ENCODE results near the gene NEU1. TPM values are rescaled to one million over a fixed set of nuclear protein-coding genes. Genes with fewer than 3 reads are reported as not detected.

Gene NEU1
- total and polyA plus RNA-seq, 2 of the 8 experiments (the other 6 are each of a cell fraction or from before 2014, with no cell fraction given): 41.2 to 72.1 TPM

- H4K5ac ChIP-seq (ENCODE audit: insufficient read length, low read depth, low read length): no peak overlapping the region
- H3K4me1 ChIP-seq (replicated peaks in 1 of 4; ENCODE audit: control insufficient read depth in 3 of 4, insufficient read depth in 4 of 4, low read length in 3 of 4): no peaks in the 10 kb centered on the region
- no peaks in the 10 kb centered on the region for H3K79me1 ChIP-seq (ENCODE audit: low read depth, low read length)
- no peak overlapping the region for H2BK12ac ChIP-seq (ENCODE audit: low read depth, low read length)
- no peaks in the 10 kb centered on the region for H3K79me2 ChIP-seq (ENCODE audit: control insufficient read depth in 1 of 2, insufficient read depth in 2 of 2, low read length in 2 of 2)
- H3K4me2 ChIP-seq (ENCODE audit: insufficient read depth in 1 of 2, low read depth in 2 of 2, low read length in 2 of 2): no peak overlapping the region
- H3K4ac ChIP-seq (replicated peaks; ENCODE audit: insufficient read length, low read depth, low read length): no peak overlapping the region
- H2BK120ac ChIP-seq (replicated peaks; ENCODE audit: low read depth, low read length): no peak overlapping the region
- ChIA-PET CTCF (ENCODE audit: partially characterized antibody) (interaction anchor here (0.6 to 1.9 kb wide), 4 partner anchors 13 to 75 kb away, joined by 3 to 5 read pairs (median 4); no protein-coding TSS in a partner anchor), POLR2A (ENCODE audit: partially characterized antibody) (interaction anchor here (0.6 to 12.6 kb wide), 16 partner anchors 8 to 115 kb away, joined by 3 to 189 read pairs (median 4); partner anchors contain the start of genes DDAH2, HSPA1A, HSPA1B and HSPA1L)
- H4K91ac ChIP-seq (replicated peaks; ENCODE audit: insufficient read length, low read length): no peak overlapping the region
- H3K27me3 ChIP-seq (replicated peaks in 1 of 4; ENCODE audit: control insufficient read depth in 3 of 4, extremely low read depth in 1 of 4, insufficient read depth in 3 of 4, low read length in 3 of 4): no peaks in the 10 kb centered on the region
- H3K36me3 ChIP-seq (ENCODE audit: control insufficient read depth in 2 of 4, insufficient read depth in 4 of 4, low read length in 3 of 4): peaks cover 10 to 35% (median 16%) of the 10 kb centered on the region in 4 experiments
- H3K23ac ChIP-seq (ENCODE audit: insufficient read length): no peak overlapping the region
- no peak overlapping the region for H2BK15ac ChIP-seq (ENCODE audit: low read length)
- FAIRE-seq: no peak
- H3K23me2 ChIP-seq (ENCODE audit: low read depth, low read length): no peaks in the 10 kb centered on the region
- H4K8ac ChIP-seq (ENCODE audit: extremely low read depth, insufficient read depth, low read length): no peak overlapping the region
- no peak overlapping the region for H3K27ac ChIP-seq (ENCODE audit: low read depth, low read length)
- H3K18ac ChIP-seq (ENCODE audit: extremely low read depth, low read length): no peak overlapping the region
- H3K9me3 ChIP-seq (ENCODE audit: insufficient read depth in 2 of 2, low read depth in 1 of 2, low read length in 1 of 2): no peaks in the 10 kb centered on the region
- WGBS, 2 experiments (ENCODE audit: extremely low coverage in 1 of 2, insufficient coverage in 1 of 2, insufficient read length in 1 of 2, insufficient replicate concordance in 2 of 2, low coverage in 1 of 2, low lambda C conversion rate in 2 of 2, missing lambda C conversion rate in 1 of 2): 93% methylated on average over 3 of the region's 3 CpGs; no CpG with 5 or more reads in 1 of the 2 experiments
- no peak overlapping the region for H2BK5ac ChIP-seq (ENCODE audit: low read depth, low read length)
- H2BK20ac ChIP-seq (ENCODE audit: low read length): no peak overlapping the region
- no peak for DNase-seq (ENCODE audit: low read depth in 1 of 2, low spot score in 2 of 2)
- H2AK5ac ChIP-seq (ENCODE audit: low read depth, low read length): no peak overlapping the region
- H3K14ac ChIP-seq (ENCODE audit: insufficient read length): no peak overlapping the region
- no peak overlapping the region for H3K9ac ChIP-seq (replicated peaks in 1 of 4; ENCODE audit: extremely low read depth in 1 of 4, low read depth in 3 of 4, low read length in 3 of 4)
- H2AFZ ChIP-seq (ENCODE audit: low read length): no peak overlapping the region
- H3K4me3 ChIP-seq (ENCODE audit: extremely low read depth in 1 of 4, insufficient read depth in 2 of 4, low read depth in 3 of 4, low read length in 4 of 4): no peak overlapping the region
- H4K20me1 ChIP-seq (replicated peaks in 1 of 2; ENCODE audit: control insufficient read depth in 1 of 2, insufficient read depth in 2 of 2, low read length in 2 of 2): peaks cover 3 to 4% of the 10 kb centered on the region in 2 experiments
- TF ChIP-seq CTBP2 (IDR thresholded peaks at IDR 0.05; ENCODE audit: borderline replicate concordance, insufficient read depth, insufficient read length, low read length) (no peak), POLR2AphosphoS5 (IDR thresholded peaks at IDR 0.05; ENCODE audit: low read depth, low read length) (peak; percentile 28; the same call in 1 of the 2 replicates)
- H3K56ac ChIP-seq (replicated peaks; ENCODE audit: insufficient read length, low read depth, low read length): no peak overlapping the region
Observed at GRCh38 chr6:31844507-31844906, 18.1 kb downstream of the NEU1 start.
